GM18909 (cell line): ENCODE measurements around the gene ATM.
"Not testable (repeated sequence)": the region's sequence is repeated elsewhere in the genome, so short reads cannot be mapped to it uniquely, and the experiment has no call there.

Experiments
- ATAC-seq: cut with Tn5 transposase; IDR thresholded peaks from one replicate; pipeline ENCODE4 v1.9.1; 2021; ENCODE audit warnings: mild to moderate bottlenecking; ENCODE audit not compliant: unreplicated experiment, poor library complexity

ATM gene

GRCh38 chr11:108364159-108364558 is 141.3 kb downstream of the ATM start:
- ATAC-seq, result no peak

GRCh38 chr11:108368134-108368533 is 145.3 kb downstream of the ATM start:
- no peak for ATAC-seq

GRCh38 chr11:108369064-108369463 is 146.2 kb downstream of the ATM start:
- ATAC-seq, result no peak

- ATAC-seq, result no peak
These were observed 147.4 kb downstream of the ATM start for GRCh38 chr11:108370315-108370714.

- ATAC-seq, result no peak
These were observed 148.1 kb downstream of the ATM start for GRCh38 chr11:108370990-108371389.

- ATAC-seq, result not testable (repeated sequence)
These were observed 150.6 kb downstream of the ATM start for GRCh38 chr11:108373505-108373904.

- no peak for ATAC-seq
These were observed 165.7 kb downstream of the ATM start for GRCh38 chr11:108388576-108388975.

- no peak for ATAC-seq
These were observed 169.5 kb downstream of the ATM start for GRCh38 chr11:108392353-108392752.

GRCh38 chr11:108393046-108393445 is 170.2 kb downstream of the ATM start:
- no peak for ATAC-seq

GRCh38 chr11:108394744-108395284 is 171.9 kb downstream of the ATM start:
- ATAC-seq, result no peak

GRCh38 chr11:108396672-108397071 is 173.8 kb downstream of the ATM start:
- not testable (repeated sequence) for ATAC-seq

- no peak for ATAC-seq
These were observed 175.6 kb downstream of the ATM start for GRCh38 chr11:108398439-108398838.

- no peak for ATAC-seq
These were observed 179.4 kb downstream of the ATM start for GRCh38 chr11:108402241-108402640.

- no peak for ATAC-seq
These were observed 180.2 kb downstream of the ATM start for GRCh38 chr11:108403052-108403451.

- ATAC-seq, result no peak
These were observed 182.8 kb downstream of the ATM start for GRCh38 chr11:108405706-108406105.

GRCh38 chr11:108414958-108415357 is 192.1 kb downstream of the ATM start:
- ATAC-seq, result no peak

- ATAC-seq, result not testable (repeated sequence)
These were observed 194.7 kb downstream of the ATM start for GRCh38 chr11:108417551-108417950.
